Kidney glomerular epithelial cell (primary cell): ENCODE results near the gene FCER1G.
"Not testable (repeated sequence)": the region's sequence is repeated elsewhere in the genome, so short reads cannot be mapped to it uniquely, and the experiment has no call there.

Source experiments
- DNase-seq: peaks from one replicate; lab custom pipeline; 2025; lab: John Stamatoyannopoulos, UW

The FCER1G gene

DNA sequence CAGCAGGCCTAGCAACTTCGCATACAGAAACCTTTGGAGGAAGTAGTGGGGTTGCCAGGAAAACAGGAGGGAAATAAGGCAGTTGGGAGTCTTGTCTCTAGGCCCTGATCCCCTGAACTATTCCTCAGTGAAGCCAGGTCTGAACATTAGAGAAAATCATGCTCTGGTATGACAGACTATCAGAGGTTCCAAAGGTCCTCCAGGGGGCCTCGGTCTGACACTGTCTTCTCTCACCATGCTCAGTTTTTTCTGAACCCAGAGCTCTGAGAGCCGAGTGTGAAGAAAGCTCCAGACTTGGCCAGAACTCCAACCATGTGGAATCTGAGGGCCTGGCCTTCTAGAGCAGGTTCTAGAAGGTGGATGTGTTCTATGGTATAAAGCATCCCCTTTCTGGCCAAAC, 14.8 kb downstream of the FCER1G start:
- DNase-seq = no peak

DNA sequence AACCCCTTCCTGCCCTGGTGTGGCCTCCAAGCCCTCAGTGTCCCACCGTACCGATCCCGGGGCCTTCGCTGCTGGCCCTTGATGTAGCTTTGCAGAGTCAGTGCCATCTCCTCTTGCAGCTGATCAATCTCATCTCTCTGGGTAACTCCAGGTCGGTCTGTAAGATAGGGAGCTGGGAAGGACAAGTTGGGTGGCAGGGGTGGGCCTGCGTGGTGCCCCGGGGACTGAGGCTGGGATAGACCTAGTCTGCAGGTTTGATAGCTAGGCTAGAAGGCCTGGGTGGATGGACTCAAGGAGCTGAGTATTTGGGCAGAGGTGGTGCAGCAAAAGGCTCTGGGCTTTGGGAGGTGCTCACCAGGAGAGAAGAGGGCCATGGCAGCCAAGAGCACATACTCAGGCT, 15.7 kb downstream of the FCER1G start:
- no peak for DNase-seq

DNA sequence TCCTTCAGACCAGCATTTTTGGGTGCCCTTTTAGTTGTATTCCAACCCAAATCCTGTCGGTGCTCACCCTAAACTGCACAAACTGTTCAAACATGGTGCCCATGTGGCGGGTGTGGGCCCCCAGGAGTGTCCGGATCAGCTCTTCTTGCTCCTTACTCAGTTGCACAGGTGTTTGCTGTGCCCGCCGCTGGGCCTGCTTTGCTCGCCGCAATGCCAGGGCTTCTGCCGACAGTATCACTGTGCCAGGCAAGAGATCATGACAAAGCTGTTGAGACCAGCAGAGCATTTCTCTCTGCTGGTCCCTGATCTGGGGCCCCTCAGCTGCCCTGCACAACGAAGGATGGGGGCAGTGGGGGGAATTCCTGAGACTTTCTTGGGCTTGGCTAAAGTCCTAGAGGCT, 18.0 kb downstream of the FCER1G start:
- DNase-seq = no peak

DNA sequence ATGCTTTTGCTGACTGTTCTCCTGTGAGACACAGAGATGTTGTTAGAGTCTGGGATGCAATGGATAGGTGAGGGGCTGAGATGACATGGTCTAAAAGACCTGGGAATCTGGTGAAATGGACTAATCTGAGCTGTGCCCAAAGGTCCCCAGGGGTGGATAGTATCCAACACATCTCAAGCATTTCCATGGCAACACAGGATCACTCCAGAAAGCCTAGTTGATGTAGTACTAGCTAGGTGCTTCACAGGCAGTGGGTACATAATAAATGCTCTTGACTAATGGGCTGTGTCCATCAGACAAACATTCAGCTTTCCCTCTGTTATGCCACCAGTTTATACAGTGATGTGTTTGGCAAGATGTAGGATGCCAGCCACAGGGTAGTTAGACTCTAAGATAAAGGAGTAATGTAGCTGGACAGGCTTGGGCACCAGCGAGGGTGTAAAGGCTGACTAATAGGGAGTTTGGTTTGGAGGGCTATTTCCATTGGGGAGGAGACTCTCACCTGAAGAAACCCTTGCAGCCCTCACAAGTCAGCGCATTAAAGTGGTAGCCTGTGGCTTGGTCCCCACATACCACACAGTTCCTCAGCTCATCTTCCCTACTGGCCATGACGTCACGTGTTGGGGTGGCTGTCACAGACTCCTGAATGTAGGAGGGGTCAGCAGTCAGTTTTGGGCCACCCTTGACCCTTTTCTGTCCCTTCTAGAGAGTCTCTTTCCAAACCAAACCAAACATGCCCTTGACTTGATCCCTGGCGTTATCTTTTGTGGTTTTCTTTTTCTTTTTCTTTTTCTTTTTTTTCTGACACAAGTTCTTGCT, 21.1 kb downstream of the FCER1G start:
- DNase-seq = no peak

DNA sequence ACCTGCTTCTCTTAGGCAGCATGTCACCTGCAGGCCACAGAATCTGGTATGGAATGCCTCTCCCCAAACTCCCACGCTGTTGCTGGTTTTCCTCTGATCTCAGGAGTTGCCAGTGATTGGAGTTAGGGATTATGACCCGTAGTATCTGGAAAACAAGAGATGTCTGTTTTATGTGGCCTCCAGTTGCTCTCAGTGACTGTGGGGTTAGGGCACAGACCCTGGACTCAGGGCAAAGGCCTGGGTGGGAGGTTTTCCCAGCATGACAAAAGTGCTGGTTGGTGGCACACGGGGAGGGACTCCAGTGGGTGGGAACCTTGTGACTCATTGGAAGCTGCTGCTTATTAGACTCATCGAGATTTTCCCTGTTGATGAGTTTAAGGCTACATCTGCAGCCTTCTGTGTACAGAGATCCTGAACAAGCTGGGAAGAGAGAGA, 23.0 kb downstream of the FCER1G start, which contains the start of gene NR1I3:
NR1I3 (minus strand) TSS at position 165 of the 435 bp plus-strand sequence. CDS start 1,638 bp downstream, outside the sequence.
- DNase-seq = no peak

DNA sequence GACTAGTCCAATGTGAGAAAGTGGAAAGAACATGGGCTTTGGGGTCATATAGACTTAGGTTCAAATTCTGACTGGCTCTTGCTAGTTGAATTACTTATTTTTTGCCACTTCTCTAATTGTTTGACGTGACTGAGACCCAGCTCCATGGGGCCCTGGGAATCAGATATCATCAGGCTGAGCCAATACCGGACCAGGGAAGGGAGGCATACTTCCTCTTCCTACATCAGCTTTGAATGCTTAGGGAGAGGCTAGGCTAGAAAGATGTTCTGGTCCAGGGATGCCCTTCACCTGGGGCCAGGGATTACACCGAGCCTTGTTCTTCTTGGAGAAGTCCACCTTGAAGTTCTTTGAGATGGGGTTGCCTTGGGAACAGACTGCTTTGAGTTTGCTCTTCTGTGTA, 26.6 kb downstream of the FCER1G start:
- no peak for DNase-seq

DNA sequence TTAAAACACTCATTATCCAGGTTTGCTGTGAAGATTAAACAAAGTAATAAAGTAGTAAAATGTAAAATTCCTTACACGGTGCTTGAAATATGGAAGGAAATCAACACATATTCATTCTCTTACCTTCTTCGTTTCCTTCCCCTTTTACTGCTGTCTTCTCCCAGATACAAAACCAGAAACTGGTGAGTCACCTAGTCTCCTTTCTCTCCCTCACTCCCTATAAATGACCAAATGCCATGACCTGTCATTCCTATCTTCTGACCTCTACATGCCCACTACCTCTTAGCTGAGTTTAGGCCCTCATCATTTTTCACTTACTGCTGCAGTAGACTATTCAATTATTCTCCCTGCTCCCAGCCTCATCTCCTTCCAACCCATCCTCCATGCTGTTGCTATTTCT, 27.2 kb downstream of the FCER1G start:
- no peak for DNase-seq

DNA sequence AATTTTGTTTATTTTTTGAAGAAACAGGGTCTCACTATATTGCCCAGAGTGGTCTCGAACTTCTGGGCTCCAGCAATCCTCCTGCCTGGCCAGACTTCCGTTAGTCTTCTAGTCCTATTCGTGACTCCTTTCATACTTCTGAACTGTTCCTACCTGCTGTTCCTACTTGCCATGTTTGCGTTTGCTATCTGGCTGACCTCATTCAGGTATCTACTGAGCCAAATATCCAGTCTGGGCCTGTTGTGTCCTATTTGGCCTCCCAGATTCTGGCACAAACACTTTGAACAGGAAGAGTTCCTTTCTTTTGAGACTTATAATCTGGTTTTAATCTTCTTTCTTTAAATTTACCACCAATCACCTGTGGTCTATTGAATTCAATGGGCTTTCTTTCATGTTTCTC, 29.8 kb downstream of the FCER1G start:
- no peak for DNase-seq

DNA sequence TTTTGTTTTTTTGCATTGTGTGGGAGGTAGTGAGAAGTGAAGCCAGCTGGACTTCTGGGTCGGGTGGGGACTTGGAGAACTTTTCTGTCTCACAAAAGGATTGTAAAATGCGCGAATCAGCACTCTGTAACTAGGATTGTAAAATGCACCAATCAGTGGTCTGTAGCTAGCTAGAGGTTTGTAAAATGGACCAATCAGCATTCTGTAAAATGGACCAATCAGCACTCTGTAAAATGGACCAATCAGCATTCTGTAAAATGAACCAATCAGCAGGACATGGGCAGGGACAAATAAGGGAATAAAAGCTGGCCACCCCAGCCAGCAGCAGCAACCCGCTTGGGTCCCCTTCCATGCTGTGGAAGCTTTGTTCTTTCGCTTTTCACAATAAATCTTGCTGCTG, 35.0 kb downstream of the FCER1G start:
- DNase-seq = not testable (repeated sequence)

DNA sequence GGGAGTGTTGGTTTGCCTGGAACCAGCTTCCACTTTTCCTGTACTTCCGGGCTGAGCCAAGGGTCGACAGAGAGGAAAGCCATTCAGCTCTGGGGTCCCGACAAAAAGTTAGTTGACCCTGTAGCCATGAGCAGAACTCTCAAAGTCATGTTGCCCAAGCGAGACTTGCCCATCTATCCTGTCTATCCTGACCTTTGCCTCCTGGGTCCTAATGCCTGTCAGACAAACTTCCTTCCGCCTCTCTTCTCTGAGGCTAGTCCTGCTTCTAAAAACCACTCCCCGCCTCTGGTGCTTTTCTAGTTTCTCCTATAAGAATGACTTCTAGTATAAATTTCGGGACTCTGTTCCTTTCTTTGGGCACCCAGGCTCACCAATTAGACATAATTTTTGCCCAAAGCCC, 35.7 kb downstream of the FCER1G start:
- no peak for DNase-seq

DNA sequence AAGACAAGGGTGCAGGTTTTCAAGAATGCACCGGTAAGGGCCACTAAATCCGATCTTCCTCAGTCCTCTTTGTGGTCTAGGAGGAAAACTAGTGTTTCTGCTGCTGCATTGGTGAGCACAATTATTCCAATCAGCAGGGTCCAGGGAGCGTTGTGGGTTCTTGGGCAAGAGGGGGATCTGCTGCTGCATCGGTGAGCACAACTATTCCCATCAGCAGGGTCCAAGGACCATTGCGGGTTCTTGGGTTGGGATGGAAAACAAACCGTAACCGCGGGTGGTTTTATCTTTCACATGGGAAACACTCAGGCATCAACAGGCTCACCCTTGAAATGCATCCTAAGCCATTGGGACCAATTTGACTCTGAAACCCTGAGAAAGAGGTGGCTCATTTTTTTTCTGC, 36.5 kb downstream of the FCER1G start:
- DNase-seq = no peak

DNA sequence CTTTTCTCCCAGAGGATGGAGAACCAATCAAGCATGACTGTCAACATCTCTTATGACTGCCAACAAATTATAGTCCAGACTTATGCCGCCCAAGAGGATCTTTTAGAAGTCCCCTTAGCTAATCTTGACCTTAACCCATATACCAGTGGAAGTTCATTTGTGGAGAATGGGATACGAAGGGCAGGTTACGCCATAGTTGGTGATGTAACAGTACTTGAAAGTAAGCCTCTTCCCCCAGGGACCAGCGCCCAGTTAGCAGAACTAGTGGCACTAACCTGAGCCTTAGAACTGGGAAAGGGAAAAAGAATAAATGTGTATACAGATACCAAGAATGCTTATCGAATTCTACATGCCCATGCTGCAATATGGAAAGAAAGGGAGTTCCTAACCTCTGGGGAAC, 40.2 kb downstream of the FCER1G start:
- DNase-seq = not testable (repeated sequence)

DNA sequence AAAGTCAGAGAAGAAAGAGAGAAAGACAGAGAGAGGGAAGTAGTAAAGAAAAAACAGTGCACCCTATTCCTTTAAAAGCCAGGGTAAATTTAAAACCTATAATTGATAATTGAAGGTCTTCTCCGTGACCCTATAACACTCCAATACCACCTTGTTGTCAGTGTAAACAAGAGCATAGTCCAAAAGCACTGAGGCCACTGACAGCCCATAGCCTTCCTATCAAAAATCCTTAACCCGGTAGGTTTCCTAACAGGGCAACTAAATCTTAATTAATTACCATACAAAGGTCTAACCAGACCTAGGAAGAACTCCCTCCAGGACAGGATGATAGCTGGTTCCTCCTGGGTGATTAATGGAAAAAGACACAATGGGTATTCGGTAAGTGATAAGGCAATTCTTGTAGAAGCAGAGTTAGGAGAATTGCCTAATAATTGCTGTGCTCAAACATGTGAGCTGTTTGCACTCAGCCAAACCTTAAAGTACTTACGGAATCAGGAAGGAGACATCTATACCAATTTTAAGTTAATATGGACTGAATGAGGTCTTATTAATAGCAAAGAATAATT, 40.9 kb downstream of the FCER1G start:
- DNase-seq = not testable (repeated sequence)

DNA sequence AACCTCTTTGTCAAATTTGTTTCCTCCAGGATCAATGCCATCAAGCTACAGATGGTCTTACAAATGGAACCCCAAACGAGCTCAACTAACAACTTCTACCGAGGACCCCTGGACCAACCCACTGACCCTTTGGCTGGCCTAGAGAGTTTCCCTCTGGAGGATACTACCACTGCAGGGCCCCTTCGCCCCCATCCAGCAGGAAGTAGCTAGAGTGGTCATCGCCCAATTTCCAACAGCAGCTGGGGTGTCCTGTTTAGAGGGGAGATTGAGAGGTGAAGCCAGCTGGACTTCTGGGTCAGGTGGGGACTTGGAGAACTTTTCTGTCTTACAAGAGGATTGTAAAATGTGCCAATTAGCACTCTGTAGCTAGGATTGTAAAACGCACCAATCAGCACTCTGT, 42.0 kb downstream of the FCER1G start:
- DNase-seq = not testable (repeated sequence)

DNA sequence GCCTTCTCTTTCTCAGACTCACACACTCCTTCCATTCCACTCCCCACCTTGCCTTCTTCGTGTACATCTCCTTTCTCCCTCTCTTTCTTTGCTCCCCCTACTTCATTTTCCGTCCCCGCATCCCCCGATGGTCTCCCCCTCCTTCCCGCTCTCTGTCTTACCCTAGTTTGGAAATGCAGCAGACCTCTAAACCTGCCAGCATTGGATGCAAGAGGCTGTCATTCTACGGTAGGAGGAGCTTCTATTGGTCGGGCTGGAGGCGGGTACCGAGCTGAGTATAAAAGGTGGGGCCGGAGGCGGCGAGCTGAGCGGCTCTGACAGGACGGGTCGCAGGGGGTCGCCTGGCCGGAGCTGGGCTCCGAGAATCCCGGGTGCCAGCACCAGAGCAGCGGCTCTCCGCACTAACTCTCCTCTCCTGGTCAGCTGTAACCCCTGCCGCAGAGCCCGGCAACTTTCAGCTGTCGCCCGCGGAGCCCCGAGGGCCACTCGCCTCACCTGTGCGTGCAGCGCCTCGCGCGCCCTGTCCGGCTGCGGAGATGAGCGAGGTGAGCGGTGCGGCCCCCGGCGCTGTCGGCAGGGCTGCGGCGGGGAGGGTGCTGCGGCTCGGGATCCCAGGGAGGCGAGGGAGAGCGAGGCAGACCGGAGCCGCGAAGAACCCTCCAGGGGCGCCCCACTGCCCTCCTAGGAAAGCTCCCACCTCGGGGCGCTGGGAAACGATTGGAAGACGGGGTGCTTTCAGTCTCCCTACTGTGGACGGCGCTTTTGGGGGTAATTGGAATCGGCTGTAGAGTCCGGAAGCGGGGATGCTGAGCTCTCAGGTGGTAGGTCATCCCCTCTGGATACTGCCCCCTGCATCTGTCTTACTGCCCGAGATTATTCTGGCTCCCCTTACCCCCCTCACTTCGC, 43.6 kb downstream of the FCER1G start, which contains the start of gene PCP4L1:
PCP4L1 (plus strand) TSS at position 307 of the 906 bp plus-strand sequence; CDS start at position 537, 230 bp downstream.
- no peak for DNase-seq

DNA sequence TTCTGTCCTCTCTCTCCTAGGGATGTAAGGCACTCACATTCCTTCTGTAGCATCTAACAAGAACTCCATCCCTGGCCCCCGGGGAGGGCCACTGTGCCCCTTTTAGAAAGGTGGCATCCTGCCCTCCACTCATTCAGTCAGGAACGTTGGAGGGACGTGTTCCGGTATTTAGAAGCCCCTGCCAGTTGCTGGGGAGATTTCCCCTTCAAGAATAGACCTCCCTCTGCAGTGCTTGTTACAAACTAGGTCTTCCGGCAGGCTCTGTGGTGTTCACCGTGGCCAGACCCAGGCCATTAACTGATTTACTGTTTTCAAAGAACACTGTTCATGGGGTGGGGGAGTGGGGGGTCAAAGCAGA, 44.2 kb downstream of the FCER1G start:
- DNase-seq = no peak

DNA sequence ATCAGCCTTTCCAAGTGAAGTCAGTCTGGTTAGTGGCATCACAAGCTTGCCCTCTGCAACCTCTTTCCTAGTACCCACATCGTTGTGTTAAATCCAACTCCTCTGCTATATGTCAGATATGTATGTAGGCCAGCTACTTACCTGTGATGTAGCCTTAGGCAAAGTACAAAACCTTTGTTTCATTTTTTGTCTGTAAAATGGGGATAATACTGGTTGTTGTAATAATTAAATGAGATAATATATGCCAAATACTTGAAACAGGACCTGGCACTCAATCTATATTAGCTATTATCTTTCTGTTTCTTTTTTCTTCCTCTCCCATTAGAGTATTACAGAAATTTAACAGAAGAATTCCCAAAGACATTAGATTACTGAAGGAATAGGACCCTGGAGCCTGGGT, 44.7 kb downstream of the FCER1G start:
- DNase-seq = no peak

DNA sequence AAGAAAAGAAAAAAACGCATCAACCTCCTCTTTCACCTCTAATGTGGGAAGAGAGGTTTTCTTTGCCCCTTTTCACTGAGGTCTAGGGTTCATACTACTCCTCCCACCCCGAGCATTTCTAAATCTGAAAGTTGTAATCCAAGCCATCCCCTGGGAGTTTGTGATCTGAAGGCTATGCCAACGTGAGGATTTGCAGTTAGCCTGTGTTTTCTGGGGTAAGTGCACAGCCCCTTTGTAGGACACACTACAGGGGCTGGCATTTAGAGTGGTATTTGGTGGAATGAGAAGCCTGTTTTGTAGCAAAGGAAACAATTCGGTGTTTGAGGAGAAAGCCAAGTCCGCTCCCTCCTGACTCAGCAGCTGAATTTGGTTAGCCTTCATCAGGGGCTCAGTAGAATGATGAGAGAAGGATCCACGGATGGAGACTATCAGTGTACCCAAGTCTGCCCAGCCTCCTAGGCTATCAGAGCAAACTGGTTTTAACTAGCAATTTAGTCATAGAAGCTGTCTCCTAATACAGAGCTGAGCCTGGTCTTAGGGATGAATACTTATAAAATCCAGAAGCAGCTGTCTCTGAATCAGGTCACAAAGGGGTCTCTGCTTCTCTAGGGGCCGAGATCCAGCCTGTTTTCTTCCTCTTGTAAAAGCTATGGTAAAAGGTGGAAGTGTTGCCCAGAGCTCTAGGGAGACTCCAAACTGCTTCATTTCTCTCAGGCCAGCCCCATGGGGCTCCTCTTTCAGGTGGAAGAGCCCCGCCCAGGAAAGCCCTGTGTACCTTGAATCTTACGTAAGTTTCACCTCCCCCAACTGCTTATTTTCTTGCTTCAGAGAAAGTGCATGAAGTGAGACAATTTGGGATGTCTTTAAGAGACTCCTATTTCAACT, 45.5 kb downstream of the FCER1G start:
- no peak for DNase-seq

DNA sequence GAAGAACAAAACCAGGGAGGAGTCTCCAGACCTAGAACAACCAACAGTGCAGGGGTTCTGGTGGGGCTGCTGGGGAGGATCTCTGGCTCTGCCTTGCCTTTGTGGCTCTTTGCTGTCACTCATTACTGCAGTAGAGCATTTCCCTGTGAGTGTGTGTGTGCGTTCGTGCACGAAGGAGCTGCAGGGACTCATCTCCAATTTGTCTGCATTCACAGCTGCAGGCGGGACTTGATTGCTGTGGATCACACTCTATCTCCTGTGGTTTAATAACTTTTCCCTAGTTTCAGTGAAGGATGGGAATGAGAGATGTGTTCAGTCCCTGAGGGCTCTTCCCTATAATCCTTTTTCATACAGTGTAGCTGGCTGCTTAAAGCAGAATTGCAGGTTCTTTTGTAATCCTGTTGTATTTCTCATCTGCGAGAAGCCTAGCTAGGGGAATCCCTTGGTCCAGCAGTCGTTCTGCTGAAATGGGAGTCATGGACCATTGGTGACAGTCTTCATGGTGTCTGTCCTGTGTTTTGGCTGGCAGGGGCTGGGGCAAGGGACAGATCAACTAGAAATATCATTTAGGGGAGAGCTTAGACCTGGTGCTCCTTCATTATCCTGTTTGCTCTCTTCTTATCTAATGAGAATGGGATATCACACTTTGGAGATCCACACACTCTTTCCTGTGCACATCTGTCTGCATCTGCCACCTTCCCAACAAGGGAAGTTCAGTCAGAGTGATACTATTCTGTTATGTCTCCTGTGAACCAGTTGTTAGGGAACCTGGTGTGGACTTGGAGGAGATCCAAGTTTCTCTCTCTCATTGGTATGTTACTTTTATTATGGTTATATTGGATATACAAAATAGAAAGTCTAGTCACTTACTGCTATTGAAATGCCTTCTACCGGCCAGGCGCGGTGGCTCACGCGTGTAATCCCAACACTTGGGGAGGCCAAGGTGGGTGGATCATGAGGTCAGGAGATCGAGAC, 46.5 kb downstream of the FCER1G start:
- DNase-seq = no peak

DNA sequence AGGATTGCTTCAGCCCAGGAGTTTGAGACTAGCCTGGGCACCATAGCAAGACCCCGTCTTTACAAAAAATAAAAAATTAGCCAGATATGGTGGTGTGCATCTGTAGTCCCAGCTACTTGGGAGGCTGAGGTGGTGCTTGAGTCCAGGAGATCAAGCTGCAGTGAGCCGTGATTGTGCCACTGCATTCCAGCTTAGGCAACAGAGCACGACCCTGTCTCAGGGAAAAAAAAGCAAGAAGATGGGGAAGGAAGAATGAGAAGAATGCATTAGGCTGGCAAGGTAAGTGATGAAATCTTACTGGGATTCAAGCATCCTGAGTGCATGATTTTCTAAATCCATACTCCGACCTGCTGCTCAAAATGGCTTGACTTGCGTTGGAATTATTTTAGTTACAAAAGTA, 50.2 kb downstream of the FCER1G start:
- DNase-seq = no peak
